CD4-positive, alpha-beta T cell treated with Interferon alpha-2 for 1 hour (primary cell): ENCODE data around the gene ACVR1.

ENCODE experiments used
- DNase-seq, 2 donors: peaks; one replicate each; pipeline ENCODE4 v3.0.0-alpha.2; 2020 to 2022

Gene ACVR1

GRCh38 chr2:157692768-157693167, 183.4 kb downstream of the ACVR1 start:
- no peak for DNase-seq

- DNase-seq: no peak
Measured at GRCh38 chr2:157691695-157692094, 184.4 kb downstream of the ACVR1 start.

GRCh38 chr2:157691131-157691530, 185.0 kb downstream of the ACVR1 start:
- DNase-seq: no peak
